HG02973 (cell line): ENCODE measurements around the gene GDF10.

Experiments used
- ATAC-seq: cut with Tn5 transposase; IDR thresholded peaks from one replicate; pipeline ENCODE4 v1.9.1; 2021; ENCODE audit warnings: moderate library complexity; ENCODE audit not compliant: unreplicated experiment

GDF10 gene

GRCh38 chr10:47332371-47332770 is 32.4 kb downstream of the GDF10 start:
- ATAC-seq: no peak

GRCh38 chr10:47332946-47333345 is 32.9 kb downstream of the GDF10 start:
- ATAC-seq: no peak

GRCh38 chr10:47333532-47333931 is 33.5 kb downstream of the GDF10 start:
- no peak for ATAC-seq

DNA sequence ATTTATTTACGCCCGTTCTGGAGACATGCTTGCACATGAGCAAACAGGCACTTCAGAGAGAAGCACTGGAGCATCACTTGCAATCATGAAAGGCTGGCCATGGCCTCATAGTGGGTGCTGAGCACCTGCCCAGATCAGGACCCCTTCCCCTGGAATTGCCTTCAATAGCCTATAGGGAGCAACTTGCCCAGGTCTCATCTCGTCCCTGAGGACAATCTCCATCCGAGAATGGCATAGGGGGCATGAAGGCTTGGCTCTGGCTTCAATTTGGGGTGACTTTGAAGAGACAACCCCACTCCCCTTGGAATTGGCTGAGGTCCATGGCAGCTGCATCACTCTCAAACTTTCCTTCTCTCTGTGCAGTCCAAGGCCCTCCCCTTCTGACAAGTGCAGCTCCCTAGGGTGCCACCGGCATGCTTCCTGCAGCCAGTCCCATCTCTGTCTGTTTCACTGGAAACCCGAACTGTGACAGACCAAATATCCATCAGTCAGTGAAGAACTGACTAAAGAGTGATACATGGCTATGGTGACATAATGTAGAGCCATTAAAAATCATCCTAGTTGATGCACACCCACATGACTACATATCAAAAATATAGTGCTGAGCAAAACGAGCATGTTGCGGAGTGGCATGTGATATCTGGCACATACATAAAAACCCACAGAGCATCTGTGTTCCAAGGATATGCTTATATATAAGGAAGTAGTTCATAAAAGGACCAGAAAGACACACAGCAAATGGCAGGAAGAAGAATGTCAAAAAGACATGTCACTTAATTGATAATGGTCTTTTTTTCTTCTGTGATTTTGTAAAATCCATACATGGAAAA is 34.7 kb downstream of the GDF10 start:
- ATAC-seq: no peak

DNA sequence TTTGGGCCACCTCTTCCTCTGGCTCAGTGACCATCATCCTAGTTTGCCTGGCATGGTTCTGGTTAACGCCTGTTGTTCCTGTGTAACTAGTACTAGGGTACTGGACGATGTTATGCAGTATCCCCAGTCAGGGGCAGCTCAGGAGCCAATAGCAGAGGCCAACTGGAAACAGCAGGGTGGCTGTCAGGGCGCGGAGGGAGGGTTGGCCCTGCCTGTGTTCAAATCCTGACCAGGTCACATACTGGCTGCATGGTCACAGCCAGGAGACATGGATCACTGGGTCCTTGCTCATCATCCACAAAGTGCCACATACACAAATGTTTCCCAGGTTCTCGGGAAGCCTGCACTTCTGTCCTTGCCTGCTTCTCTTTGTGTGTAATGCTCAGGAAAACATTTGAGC is 35.9 kb downstream of the GDF10 start:
- no peak for ATAC-seq

- no peak for ATAC-seq
Measured at GRCh38 chr10:47336387-47337134, 36.6 kb downstream of the GDF10 start.

- no peak for ATAC-seq
Measured at GRCh38 chr10:47337310-47337709, 37.3 kb downstream of the GDF10 start.

- ATAC-seq: no peak
Measured at GRCh38 chr10:47339186-47339735, 39.3 kb downstream of the GDF10 start.

DNA sequence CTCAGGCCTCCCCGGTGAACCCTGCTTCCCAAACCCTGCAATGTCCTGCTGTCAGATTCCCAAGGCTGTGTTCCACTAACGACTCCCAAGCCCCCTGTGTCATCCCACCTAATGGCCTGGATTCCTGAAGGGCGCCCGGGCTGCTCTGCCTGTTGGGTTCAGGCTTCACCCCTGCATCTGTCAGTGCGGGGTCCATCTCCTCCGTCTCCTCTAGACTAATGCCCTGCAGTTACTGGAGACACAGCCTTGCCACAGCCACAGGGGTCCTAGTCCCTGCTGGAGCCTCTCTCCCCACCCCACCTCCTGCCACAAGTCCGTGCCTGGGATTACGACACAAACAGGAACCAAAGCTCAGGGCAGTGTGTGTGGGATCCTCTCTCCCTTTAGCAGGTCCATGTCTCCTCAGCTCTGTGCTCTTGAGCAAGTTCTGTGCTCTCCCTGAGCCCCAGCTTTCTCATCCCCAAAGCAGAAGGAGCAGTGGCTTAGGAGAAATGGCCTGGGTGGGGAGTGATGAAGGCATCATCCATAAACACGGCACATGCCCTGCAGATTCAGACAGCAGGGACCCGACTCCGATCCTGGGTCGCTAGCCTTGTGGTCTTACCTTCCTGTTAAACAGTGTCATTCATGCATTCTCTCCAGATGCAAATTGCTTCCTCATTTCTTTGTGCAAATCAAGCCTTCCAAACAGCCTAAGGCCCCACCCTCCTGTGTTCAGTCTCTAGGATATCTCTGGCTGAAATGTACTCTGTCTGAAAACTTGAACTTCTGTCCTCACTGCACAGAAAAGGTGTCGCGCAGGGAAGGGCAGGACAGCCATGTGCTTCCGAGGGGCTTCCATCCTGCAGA is 40.0 kb downstream of the GDF10 start:
- ATAC-seq: no peak

GRCh38 chr10:47340608-47341170 is 40.7 kb downstream of the GDF10 start:
- ATAC-seq: no peak

DNA sequence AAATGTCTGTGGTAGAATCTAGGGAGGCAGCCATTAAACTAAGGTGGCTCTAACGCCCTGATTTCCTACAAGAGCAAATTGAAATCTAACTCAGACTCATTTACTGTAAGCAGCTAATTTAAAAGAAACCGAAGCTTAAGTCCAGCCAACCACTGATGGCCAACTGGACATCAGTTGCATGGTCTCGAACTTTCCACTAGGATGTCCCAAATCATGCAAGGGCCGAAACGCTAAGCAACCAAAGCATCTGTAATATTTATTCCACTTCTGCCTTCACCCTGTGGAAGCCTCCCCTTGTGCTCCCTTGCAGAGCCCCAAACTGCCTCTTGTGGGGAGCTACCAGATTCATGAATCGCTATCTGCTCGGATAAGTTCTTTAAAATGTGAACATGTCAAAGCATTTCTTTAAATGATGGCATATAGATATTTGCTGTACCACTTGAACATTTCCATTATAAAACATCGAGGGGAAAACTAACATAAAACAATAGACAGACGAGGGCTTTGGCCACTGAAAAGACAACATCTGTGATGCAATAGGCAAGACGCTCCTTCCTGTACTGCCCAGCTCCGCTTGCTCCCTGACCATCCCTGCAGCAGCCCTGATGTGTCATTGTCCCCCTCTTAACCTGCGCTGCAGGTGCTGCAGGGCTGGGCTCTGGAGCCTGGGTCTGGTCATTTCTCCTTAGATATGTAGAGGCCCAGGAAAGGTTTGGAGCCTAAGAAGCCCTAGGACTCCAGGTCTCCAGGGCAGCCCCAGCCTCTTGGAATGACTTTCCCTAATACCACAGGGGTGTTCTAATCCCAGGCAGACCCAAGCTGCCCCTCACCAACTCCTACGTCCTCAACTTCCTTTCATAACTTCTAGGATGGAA is 45.2 kb downstream of the GDF10 start:
- ATAC-seq: no peak

DNA sequence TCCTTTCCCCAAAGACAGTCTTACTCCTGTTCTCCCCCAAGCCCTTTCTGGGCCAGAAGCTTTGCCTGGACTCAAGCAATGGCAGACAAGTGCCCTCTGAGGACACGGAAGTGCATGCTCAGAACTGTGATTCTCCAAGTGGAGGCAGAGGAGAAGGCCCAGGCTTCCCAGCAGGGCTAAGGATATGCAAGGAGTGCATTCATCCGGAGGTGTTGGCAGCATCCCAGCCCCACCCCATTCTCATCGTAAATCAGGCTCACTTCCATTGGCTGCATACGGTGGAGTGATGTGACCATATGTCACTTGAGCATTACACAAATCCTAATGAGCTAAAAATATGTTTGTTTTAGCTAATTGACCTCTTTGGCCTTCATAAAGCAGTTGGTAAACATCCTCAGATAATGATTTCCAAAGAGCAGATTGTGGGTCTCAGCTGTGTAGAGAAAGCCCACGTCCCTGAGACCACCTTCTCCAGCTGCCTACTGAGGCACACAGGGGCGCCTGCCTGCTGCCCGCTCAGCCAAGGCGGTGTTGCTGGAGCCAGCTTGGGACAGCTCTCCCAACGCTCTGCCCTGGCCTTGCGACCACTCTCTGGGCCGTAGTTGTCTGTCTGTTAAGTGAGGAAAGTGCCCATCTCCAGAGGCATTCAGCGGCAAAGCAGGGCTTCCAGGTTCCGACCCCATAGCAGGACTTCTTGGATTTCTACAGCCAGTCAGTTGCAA is 46.7 kb downstream of the GDF10 start:
- ATAC-seq: no peak

DNA sequence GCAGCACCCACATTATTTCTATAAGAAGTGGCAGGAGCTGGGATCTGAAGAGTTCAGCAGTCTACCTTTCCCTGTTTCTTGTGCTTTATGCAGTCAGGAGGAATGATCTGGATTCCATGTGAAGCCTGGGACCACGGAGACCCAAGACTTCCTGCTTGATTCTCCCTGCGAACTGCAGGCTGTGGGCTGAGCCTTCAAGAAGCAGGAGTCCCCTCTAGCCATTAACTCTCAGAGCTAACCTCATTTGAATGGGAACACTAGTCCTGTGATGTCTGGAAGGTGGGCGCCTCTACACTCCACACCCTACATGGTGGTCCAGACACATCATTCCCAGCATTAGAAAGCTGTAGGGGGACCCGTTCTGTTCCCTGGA is 47.3 kb downstream of the GDF10 start:
- ATAC-seq: no peak

DNA sequence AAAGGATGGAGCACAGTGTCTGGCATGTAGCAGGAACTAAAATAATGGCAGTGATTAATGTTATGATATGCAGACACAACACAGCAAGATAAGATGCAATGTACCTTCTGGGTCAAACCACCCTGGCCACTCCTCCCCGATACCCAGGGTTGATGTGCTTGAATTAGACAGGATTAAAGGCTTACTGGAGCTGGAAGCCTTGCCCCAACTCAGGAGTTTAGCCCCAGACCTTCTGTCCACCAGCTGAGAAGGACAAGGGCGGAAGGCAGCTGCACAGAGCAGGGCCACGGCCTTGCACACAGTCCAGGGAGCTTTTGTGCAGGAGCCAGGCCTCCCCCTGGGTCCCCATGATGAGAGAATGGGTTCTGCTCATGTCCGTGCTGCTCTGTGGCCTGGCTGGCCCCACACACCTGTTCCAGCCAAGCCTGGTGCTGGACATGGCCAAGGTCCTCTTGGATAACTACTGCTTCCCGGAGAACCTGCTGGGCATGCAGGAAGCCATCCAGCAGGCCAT is 48.2 kb downstream of the GDF10 start, which contains the start of gene RBP3:
RBP3 (plus strand) TSS at position 226 of the 514 bp plus-strand sequence; CDS start at position 348, 122 bp downstream.
- ATAC-seq: no peak

GRCh38 chr10:47348661-47349470 is 48.9 kb downstream of the GDF10 start:
- ATAC-seq: no peak

GRCh38 chr10:47349516-47349915 is 49.5 kb downstream of the GDF10 start:
- no peak for ATAC-seq

DNA sequence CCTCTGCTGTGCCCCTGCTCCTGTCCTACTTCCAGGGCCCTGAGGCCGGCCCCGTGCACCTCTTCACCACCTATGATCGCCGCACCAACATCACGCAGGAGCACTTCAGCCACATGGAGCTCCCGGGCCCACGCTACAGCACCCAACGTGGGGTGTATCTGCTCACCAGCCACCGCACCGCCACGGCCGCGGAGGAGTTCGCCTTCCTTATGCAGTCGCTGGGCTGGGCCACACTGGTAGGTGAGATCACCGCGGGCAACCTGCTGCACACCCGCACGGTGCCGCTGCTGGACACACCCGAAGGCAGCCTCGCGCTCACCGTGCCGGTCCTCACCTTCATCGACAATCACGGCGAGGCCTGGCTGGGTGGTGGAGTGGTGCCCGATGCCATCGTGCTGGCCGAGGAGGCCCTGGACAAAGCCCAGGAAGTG is 50.0 kb downstream of the GDF10 start:
- no peak for ATAC-seq
